Fibroblast of villous mesenchyme (primary cell): ENCODE results near the gene SAMD4B. TPM values are rescaled to one million over a fixed set of nuclear protein-coding genes. Genes with fewer than 3 reads are reported as not detected.

Experiments
- DNase-seq: peaks from one replicate; pipeline ENCODE4 v3.0.0-alpha.2; 2010; ENCODE audit warnings: low read depth
- H3K4me3 ChIP-seq: 2 replicates; pipeline ENCODE4 v1.5.1; 2011; ENCODE audit warnings: low read depth, mild to moderate bottlenecking, low read length
- CTCF ChIP-seq: IDR thresholded peaks from 2 replicates; pipeline ENCODE4 v1.5.1; 2012; ENCODE audit warnings: low read depth, mild to moderate bottlenecking, low read length; ENCODE audit not compliant: insufficient read depth
- total RNA-seq: library from RNA; depleted of rRNA; stranded (reverse); fragments of >200 nt; gene quantifications from 2 replicates; pipeline ENCODE4 v1.2.3, GENCODE V29; 2012

The SAMD4B gene
- total RNA-seq, 1 donor, result 38.0 TPM

GRCh38 chr19:39347332-39348164 is 5.3 kb downstream of the SAMD4B start:
- no peak for TF ChIP-seq CTCF
- H3K4me3 ChIP-seq, result no peak overlapping the region
- peak; percentile 52 for DNase-seq

DNA sequence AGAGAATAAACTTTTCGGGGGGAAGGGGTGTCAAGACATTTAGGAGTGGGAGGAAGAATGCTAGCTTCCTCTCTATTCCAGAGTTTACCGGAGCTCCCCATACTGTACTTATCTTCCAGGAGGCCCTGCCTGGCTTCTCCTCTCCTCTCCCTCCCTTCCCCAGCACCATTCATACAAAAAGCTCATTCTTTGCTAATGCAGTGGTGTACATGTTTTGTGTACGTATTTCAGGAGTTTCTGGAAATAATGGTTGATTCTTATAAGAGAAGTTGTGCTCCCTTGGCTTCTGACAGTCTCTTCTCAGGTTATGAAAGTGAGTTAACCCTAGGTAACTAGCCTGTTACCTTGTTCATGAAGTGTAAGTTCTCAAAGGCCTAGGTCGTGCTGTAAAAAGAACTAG is 7.1 kb downstream of the SAMD4B start:
- DNase-seq, result no peak
- H3K4me3 ChIP-seq, result no peak overlapping the region
- no peak for TF ChIP-seq CTCF

GRCh38 chr19:39350156-39350555 is 7.9 kb downstream of the SAMD4B start:
- no peak for DNase-seq
- no peak for TF ChIP-seq CTCF
- no peak overlapping the region for H3K4me3 ChIP-seq

DNA sequence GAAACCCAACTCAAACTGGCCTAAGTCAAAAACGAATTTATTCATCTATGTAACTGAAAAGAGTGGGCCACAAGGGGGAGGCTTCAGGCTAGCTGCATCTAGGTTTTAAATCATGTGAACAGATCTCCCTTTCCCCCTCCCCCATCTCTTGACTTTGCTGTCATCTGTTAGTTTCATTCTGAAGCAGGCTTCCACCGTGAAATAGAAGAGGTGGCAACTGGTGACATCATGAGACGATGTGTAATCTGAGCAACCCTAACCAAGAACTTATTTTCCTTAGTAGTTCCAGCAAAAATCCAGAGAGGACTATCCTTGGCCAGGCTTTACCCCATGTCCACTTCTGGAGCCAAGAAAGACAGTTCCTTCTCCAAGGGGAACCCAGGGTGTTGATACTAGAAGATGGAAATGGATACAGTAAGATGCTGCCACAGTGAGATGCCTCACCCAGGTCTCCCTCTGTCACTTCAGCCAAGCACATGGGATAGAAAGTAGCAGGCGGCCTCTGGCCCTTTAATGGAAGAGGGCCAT is 9.4 kb downstream of the SAMD4B start:
- DNase-seq, result peak; percentile 48
- no peak overlapping the region for H3K4me3 ChIP-seq
- no peak for TF ChIP-seq CTCF

GRCh38 chr19:39352381-39353255 is 10.4 kb downstream of the SAMD4B start:
- TF ChIP-seq CTCF, result no peak
- DNase-seq, result no peak
- H3K4me3 ChIP-seq, result no peak overlapping the region

DNA sequence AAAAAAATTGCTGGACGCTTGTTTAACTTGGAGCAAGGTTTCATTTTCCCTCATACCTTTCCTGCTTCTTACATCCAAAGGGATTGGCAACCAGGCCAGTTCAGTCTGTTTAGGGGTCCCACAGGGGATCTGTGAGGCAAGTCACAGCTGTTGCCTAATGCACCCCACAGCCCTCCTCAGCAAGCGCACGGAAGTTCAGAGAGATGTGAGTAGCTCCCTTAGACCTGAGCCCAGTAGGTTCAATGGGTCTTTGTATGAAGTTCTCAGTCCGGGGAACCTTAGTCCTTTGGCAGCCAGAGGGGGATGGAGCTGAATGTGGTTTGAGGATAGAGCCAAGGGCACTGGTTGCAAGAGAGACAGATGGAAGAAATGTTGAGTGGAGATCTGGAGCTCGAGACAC is 13.0 kb downstream of the SAMD4B start:
- DNase-seq, result no peak
- H3K4me3 ChIP-seq, result no peak overlapping the region
- TF ChIP-seq CTCF, result no peak
